ENCODE measurements around the gene MTHFR.
A peak's percentile ranks its signal among the peaks of the same experiment; 100 is the strongest.

Gene MTHFR

GRCh38 chr1:11752359-11753088, 53.2 kb downstream of the MTHFR start:
- DNase-seq = no peak

- DNase-seq = no peak
Observed at GRCh38 chr1:11751087-11751486, 54.7 kb downstream of the MTHFR start.

- no peak for DNase-seq
Observed at GRCh38 chr1:11749996-11750395, 55.8 kb downstream of the MTHFR start.

- peak; percentile 89 for DNase-seq
Observed at GRCh38 chr1:11749203-11749689, 56.5 kb downstream of the MTHFR start.

GRCh38 chr1:11748294-11749202, 57.2 kb downstream of the MTHFR start:
- no peak for DNase-seq

GRCh38 chr1:11746795-11747487, 58.8 kb downstream of the MTHFR start:
- no peak for DNase-seq

GRCh38 chr1:11746092-11746491, 59.7 kb downstream of the MTHFR start:
- no peak for DNase-seq

- no peak for DNase-seq
Observed at GRCh38 chr1:11744287-11744686, 61.5 kb downstream of the MTHFR start.

- no peak for DNase-seq
Observed at GRCh38 chr1:11741919-11742558, 63.7 kb downstream of the MTHFR start.

- DNase-seq = no peak
Observed at GRCh38 chr1:11741482-11741881, 64.3 kb downstream of the MTHFR start.

- peak; percentile 80 for DNase-seq
Observed at GRCh38 chr1:11740258-11741192, 65.2 kb downstream of the MTHFR start.

GRCh38 chr1:11738783-11739182, 67.0 kb downstream of the MTHFR start:
- DNase-seq = no peak

GRCh38 chr1:11738096-11738495, 67.7 kb downstream of the MTHFR start:
- no peak for DNase-seq

- peak; percentile 67 for DNase-seq
Observed at GRCh38 chr1:11736746-11737639, 68.8 kb downstream of the MTHFR start.

GRCh38 chr1:11735854-11736745, 69.7 kb downstream of the MTHFR start, which contains the start of gene AGTRAP:
TSS of gene AGTRAP (plus strand) at chr1:11736136. CDS start at chr1:11736209, 73 bp downstream.
- peak; percentile 93 for DNase-seq

Measured in activated CD4-positive, alpha-beta T cell treated with anti-CD3 and anti-CD28 coated beads, Interleukin-2, Interleukin-6, amounts not matched to agents 100 ng/mL and 50 ng/mL, durations not matched to agents 16 hours and 8 hours (primary cell).